ENCODE results near the gene WWP2. TPM values are rescaled to one million over a fixed set of nuclear protein-coding genes. Genes with fewer than 3 reads are reported as not detected.

Gene WWP2
- total RNA-seq, 1 experiment from 2014 or later: 22.8 TPM

GRCh38 chr16:69821844-69822173 is 59.7 kb downstream of the WWP2 start:
- no peak overlapping the region for H3K27ac ChIP-seq (ENCODE audit: low read length)
- BruUV-seq (replicated peaks): no TSS peak
- H3K4me3 ChIP-seq (ENCODE audit: low read depth in 2 of 2, low read length in 2 of 2): no peak overlapping the region
- H3K27me3 ChIP-seq (ENCODE audit: control insufficient read depth, insufficient read depth, low read length): no peaks in the 10 kb centered on the region
- ATAC-seq (no peak), DNase-seq (ENCODE audit: low read depth, low spot score) (no peak)
- TF ChIP-seq POLR2AphosphoS5 (IDR thresholded peaks at IDR 0.05; ENCODE audit: low read depth, low read length) (no peak), TCF7L2 (IDR thresholded peaks at IDR 0.05; ENCODE audit: low read depth, low read length) (no peak), CTCF (IDR thresholded peaks at IDR 0.05) (no peak), REST (IDR thresholded peaks at IDR 0.05; ENCODE audit: insufficient read depth in 1 of 2, low read depth in 2 of 2, low read length in 1 of 2) (no peak), SIN3A (IDR thresholded peaks at IDR 0.05; ENCODE audit: borderline replicate concordance, insufficient read depth, low read depth, low read length) (no peak)
- no peaks in the 10 kb centered on the region for H3K9me3 ChIP-seq (ENCODE audit: control insufficient read depth, insufficient read depth, low read depth, low read length)
- intact Hi-C loops (cut with micrococcal nuclease; ENCODE audit: unreplicated experiment): no loop called here
- H3K36me3 ChIP-seq (ENCODE audit: control insufficient read depth, insufficient read depth, low read length): no peaks in the 10 kb centered on the region
- in situ Hi-C loops (cut with HindIII; ENCODE audit: low pct_unique_long_range_greater_than_20kb, low sequenced_read_pairs): no loop called here
- CTCF ChIA-PET: no interaction called here
- POLR2A ChIA-PET: no interaction called here
- H3K4me1 ChIP-seq (ENCODE audit: control insufficient read depth, insufficient read depth, low read length): no peaks in the 10 kb centered on the region

GRCh38 chr16:69822174-69822935 is 60.2 kb downstream of the WWP2 start:
- POLR2A ChIA-PET: no interaction called here
- no peak for ATAC-seq

More at GRCh38 chr16:69822174-69822935, 60.2 kb downstream of the WWP2 start:
- Histone ChIP-seq H3K27me3 (ENCODE audit: control insufficient read depth, insufficient read depth, low read length) (no peaks in the 10 kb centered on the region), H3K36me3 (ENCODE audit: control insufficient read depth, insufficient read depth, low read length) (no peaks in the 10 kb centered on the region), H3K27ac (ENCODE audit: low read length) (no peak overlapping the region), H3K4me1 (ENCODE audit: control insufficient read depth, insufficient read depth, low read length) (no peaks in the 10 kb centered on the region), H3K4me3 (ENCODE audit: low read depth in 2 of 2, low read length in 2 of 2) (no peak overlapping the region), H3K9me3 (ENCODE audit: control insufficient read depth, insufficient read depth, low read depth, low read length) (no peaks in the 10 kb centered on the region)
- no peak for DNase-seq (ENCODE audit: low read depth, low spot score)
- CTCF ChIA-PET: no interaction called here
- no TSS peak for BruUV-seq (replicated peaks)
- in situ Hi-C loops (cut with HindIII; ENCODE audit: low pct_unique_long_range_greater_than_20kb, low sequenced_read_pairs): no loop called here
- TF ChIP-seq TCF7L2 (IDR thresholded peaks at IDR 0.05; ENCODE audit: low read depth, low read length) (no peak), REST (IDR thresholded peaks at IDR 0.05; ENCODE audit: insufficient read depth in 1 of 2, low read depth in 2 of 2, low read length in 1 of 2) (no peak), CTCF (IDR thresholded peaks at IDR 0.05) (no peak), SIN3A (IDR thresholded peaks at IDR 0.05; ENCODE audit: borderline replicate concordance, insufficient read depth, low read depth, low read length) (no peak)
- intact Hi-C loops (cut with micrococcal nuclease; ENCODE audit: unreplicated experiment): no loop called here
